NK-92 treated with Interleukin-12 subunit alpha and Interleukin-12 subunit beta, amount 100 ng/mL, for 24 hours (cell line): ENCODE measurements around the gene PORCN.

ENCODE experiments used
- DNase-seq: peaks from one replicate; lab custom pipeline; 2025; lab: John Stamatoyannopoulos, UW

Gene PORCN

GRCh38 chrX:48508400-48509244 lies at the start of gene PORCN:
PORCN (plus strand) TSS chrX:48508992; CDS start chrX:48509821, 829 bp downstream.
- peak; percentile 76 for DNase-seq

GRCh38 chrX:48459483-48459882 lies 49.3 kb upstream of the PORCN start:
- DNase-seq: no peak

- DNase-seq: no peak
These were observed 48.8 kb upstream of the PORCN start for GRCh38 chrX:48460031-48460430.

- DNase-seq: no peak
These were observed 48.2 kb upstream of the PORCN start for GRCh38 chrX:48460606-48461005.

GRCh38 chrX:48461830-48462229 lies 47.0 kb upstream of the PORCN start:
- no peak for DNase-seq

GRCh38 chrX:48465336-48465933 lies 43.4 kb upstream of the PORCN start:
- no peak for DNase-seq

- no peak for DNase-seq
These were observed 42.1 kb upstream of the PORCN start for GRCh38 chrX:48466696-48467095.

GRCh38 chrX:48467281-48467761 lies 41.5 kb upstream of the PORCN start:
- no peak for DNase-seq

GRCh38 chrX:48468247-48468671 lies 40.5 kb upstream of the PORCN start:
- DNase-seq: peak; percentile 31

- DNase-seq: peak; percentile 30
These were observed 39.8 kb upstream of the PORCN start for GRCh38 chrX:48468693-48469691.

- no peak for DNase-seq
These were observed 38.5 kb upstream of the PORCN start, which contains the start of gene SLC38A5 for GRCh38 chrX:48470110-48470832. SLC38A5 (minus strand) TSS chrX:48470260; CDS start chrX:48467924, 2,336 bp downstream.

GRCh38 chrX:48470833-48471118 lies 38.0 kb upstream of the PORCN start:
- no peak for DNase-seq

- DNase-seq: no peak
These were observed 37.3 kb upstream of the PORCN start for GRCh38 chrX:48471504-48471903.

- DNase-seq: no peak
These were observed 36.6 kb upstream of the PORCN start for GRCh38 chrX:48472225-48472624.

GRCh38 chrX:48472851-48473703 lies 35.7 kb upstream of the PORCN start:
- no peak for DNase-seq

GRCh38 chrX:48473704-48473990 lies 35.1 kb upstream of the PORCN start:
- no peak for DNase-seq

GRCh38 chrX:48474127-48474526 lies 34.7 kb upstream of the PORCN start:
- no peak for DNase-seq

GRCh38 chrX:48474581-48474980 lies 34.2 kb upstream of the PORCN start:
- no peak for DNase-seq

GRCh38 chrX:48475296-48475695 lies 33.5 kb upstream of the PORCN start:
- DNase-seq: no peak

- peak; percentile 78 for DNase-seq
These were observed 32.8 kb upstream of the PORCN start, which contains the start of gene FTSJ1 for GRCh38 chrX:48475774-48476577. FTSJ1 (plus strand) TSS chrX:48476199; CDS start chrX:48478048, 1,849 bp downstream.
